ENCODE data around the gene PTPN2. TPM values are rescaled to one million over a fixed set of nuclear protein-coding genes. Genes with fewer than 3 reads are reported as not detected.

PTPN2 gene
- total RNA-seq, 4 donors from 2014 or later: 22.9 to 57.6 (median 37.5) TPM

GRCh38 chr18:12842459-12843380 lies 41.3 kb downstream of the PTPN2 start:
- no peaks in the 10 kb centered on the region for H3K4me1 ChIP-seq
- H3K4me3 ChIP-seq: no peak overlapping the region
- no peak overlapping the region for H3K27ac ChIP-seq
- intact Hi-C loops (cut with DNase I; ENCODE audit: low total_unique reads): no loop called here
- TF ChIP-seq CTCF (IDR thresholded peaks at IDR 0.05) (no peak), POLR2A (IDR thresholded peaks at IDR 0.05) (no peak)
- H3K27me3 ChIP-seq: no peaks in the 10 kb centered on the region
- H3K36me3 ChIP-seq: no peaks in the 10 kb centered on the region
- no peak for DNase-seq
- H3K9me3 ChIP-seq: no peaks in the 10 kb centered on the region

- no peaks in the 10 kb centered on the region for H3K27me3 ChIP-seq
- DNase-seq: no peak
- intact Hi-C loops (cut with DNase I; ENCODE audit: low total_unique reads): no loop called here
- H3K4me1 ChIP-seq: no peaks in the 10 kb centered on the region
- no peaks in the 10 kb centered on the region for H3K36me3 ChIP-seq
- H3K9me3 ChIP-seq: no peaks in the 10 kb centered on the region
- H3K4me3 ChIP-seq: no peak overlapping the region
- TF ChIP-seq POLR2A (IDR thresholded peaks at IDR 0.05) (no peak), CTCF (IDR thresholded peaks at IDR 0.05) (no peak)
- H3K27ac ChIP-seq: no peak overlapping the region
These were observed 43.0 kb downstream of the PTPN2 start for GRCh38 chr18:12841070-12841469.

GRCh38 chr18:12840382-12840781 lies 43.7 kb downstream of the PTPN2 start:
- H3K27ac ChIP-seq: no peak overlapping the region
- no peak for DNase-seq
- H3K27me3 ChIP-seq: no peaks in the 10 kb centered on the region
- no peak for TF ChIP-seq CTCF (IDR thresholded peaks at IDR 0.05)
- TF ChIP-seq POLR2A (IDR thresholded peaks at IDR 0.05): no peak
- H3K4me1 ChIP-seq: no peaks in the 10 kb centered on the region
- H3K9me3 ChIP-seq: no peaks in the 10 kb centered on the region
- H3K4me3 ChIP-seq: no peak overlapping the region
- H3K36me3 ChIP-seq: no peaks in the 10 kb centered on the region
- intact Hi-C loops (cut with DNase I; ENCODE audit: low total_unique reads): no loop called here

- Histone ChIP-seq H3K9me3 (no peaks in the 10 kb centered on the region), H3K4me3 (no peak overlapping the region), H3K27me3 (no peaks in the 10 kb centered on the region), H3K27ac (peak overlapping the region in 1 of 2 donors; percentile 25), H3K36me3 (no peaks in the 10 kb centered on the region), H3K4me1 (no peaks in the 10 kb centered on the region)
- DNase-seq: no peak
- TF ChIP-seq CTCF (IDR thresholded peaks at IDR 0.05): no peak
- TF ChIP-seq POLR2A (IDR thresholded peaks at IDR 0.05): no peak
- intact Hi-C loops (cut with DNase I; ENCODE audit: low total_unique reads): no loop called here
These were observed 44.4 kb downstream of the PTPN2 start for GRCh38 chr18:12839526-12840196.

- TF ChIP-seq CTCF (IDR thresholded peaks at IDR 0.05) (no peak), POLR2A (IDR thresholded peaks at IDR 0.05) (no peak)
- Histone ChIP-seq H3K4me1 (no peaks in the 10 kb centered on the region), H3K27me3 (no peaks in the 10 kb centered on the region), H3K9me3 (no peaks in the 10 kb centered on the region), H3K4me3 (no peak overlapping the region), H3K36me3 (no peaks in the 10 kb centered on the region), H3K27ac (peak overlapping the region in 1 of 2 donors; percentile 25)
- intact Hi-C loops (cut with DNase I; ENCODE audit: low total_unique reads): no loop called here
- no peak for DNase-seq
These were observed 44.9 kb downstream of the PTPN2 start for GRCh38 chr18:12839057-12839525.

Data from uterus (tissue), 4 donors.